NCI-H2196 (cell line): Measurements from ENCODE around the gene PIN4.
"Not testable (repeated sequence)": the region's sequence is repeated elsewhere in the genome, so short reads cannot be mapped to it uniquely, and the experiment has no call there.

Experiments
- DNase-seq: peaks from one replicate; lab custom pipeline; 2025; ENCODE audit not compliant: unreplicated experiment; lab: John Stamatoyannopoulos, UW

PIN4 gene

DNA sequence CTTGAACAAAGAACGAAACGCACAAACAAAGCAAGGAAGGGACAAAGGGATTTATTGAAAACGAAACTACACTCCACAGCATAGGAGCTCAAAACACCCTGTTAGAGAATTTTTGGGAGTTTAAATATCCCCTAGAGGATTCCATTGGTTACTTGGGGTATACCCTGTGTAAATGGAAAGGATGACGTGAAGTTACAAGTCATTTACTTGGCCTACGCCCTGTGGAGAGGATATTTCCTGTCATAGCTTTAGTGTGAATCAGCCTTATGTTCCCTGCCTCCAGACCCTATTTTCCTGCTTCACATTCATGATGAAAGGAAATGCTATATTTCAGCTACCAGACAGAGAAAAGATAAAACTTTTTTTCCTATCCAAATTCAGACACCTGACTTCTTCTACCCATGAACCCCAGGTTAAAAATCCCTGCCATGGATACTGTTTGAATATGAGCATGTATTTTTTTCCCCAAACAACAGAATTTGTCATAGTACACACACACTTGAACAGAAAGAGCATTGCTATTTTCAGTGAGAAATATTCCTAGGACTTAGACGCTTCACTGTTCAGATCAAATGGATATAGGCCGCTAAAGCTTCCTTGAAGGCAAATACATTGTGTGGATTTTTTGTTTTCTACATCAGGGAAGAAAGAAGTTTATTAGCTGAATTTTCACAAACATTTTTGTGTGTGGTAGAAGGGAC is 20.4 kb downstream of the PIN4 start:
- no peak for DNase-seq

DNA sequence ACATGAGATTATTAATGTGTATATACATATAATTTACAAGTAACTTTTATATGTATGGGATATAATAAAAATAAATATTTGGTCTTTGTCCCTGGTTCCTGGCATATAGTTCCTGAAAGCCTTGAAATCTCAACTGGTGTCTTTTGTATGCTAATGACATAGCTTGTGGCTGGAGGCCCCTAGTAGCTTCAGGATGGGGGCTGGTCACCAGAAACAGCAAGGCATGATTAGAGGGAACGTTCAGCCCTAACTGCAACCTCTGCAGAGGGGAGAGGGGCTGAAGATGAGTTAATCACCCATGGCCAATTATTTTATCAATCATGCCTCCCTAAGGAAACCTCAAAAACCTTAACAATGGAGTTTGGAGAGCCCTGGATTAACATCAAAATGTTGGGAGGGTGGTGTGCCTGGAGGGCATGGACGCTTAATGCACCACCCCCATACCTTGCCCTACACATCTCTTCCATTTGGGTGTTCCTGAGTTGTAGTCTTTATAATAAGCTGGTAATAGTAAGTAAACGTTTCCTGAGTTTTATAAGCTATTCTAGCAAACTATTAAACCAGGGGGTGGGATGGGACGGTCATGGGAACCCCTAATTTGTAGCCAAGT is 21.3 kb downstream of the PIN4 start:
- no peak for DNase-seq

DNA sequence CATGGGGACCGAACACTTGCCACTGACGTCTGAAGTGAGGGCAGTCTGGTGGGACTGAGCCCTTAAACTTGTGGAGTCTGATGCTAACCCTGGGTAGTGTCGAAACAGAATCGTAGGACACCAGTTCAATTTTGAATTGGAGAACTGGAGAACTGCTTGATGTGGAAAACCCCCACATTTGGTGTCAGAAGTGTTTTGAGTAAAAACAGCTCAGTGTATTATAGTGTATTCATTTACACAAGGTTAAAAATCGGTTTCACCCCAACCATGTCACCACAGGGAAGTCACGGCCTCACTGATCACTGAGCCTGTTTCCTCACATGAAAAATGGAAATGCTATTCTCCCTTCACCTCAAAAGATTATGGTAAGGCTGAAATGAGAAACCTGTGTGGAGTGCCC is 21.9 kb downstream of the PIN4 start:
- DNase-seq, result no peak

DNA sequence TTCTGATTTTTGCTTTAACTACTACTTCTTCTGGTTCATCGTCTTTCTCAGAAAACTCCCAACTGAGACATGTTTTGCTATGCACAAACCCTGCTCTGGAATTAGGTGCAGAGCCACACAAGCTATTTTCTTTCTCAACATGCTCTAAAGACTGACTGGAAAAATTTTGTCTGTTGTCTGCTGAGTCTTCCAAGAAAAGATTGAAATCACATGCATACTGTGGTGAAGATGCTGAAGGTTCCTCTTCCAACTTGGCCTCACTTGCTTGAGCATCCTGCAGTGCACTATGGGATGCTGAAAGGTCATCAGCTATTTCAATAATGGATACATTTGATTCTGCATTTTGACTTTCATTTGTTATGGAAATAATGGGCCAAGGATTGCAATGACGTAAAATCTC is 24.1 kb downstream of the PIN4 start:
- no peak for DNase-seq

DNA sequence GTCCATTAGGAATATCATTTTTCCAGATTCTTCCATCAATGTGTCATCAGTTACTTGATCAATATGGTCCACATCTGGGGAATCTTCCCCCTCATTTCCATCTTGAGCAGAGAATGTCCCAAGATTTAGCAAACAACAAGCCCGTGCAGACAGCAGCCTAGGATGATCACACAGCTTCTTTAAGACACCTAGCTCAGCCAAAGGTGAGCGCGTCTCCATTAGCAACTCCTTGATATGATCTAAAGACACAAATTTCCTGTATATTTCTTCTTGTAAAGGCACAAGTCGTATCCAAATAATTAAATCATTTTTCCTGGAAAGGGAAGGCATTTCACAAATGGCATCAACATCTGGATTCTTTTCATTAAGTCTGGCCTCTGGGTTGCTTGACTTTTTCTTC is 25.8 kb downstream of the PIN4 start:
- DNase-seq, result no peak

DNA sequence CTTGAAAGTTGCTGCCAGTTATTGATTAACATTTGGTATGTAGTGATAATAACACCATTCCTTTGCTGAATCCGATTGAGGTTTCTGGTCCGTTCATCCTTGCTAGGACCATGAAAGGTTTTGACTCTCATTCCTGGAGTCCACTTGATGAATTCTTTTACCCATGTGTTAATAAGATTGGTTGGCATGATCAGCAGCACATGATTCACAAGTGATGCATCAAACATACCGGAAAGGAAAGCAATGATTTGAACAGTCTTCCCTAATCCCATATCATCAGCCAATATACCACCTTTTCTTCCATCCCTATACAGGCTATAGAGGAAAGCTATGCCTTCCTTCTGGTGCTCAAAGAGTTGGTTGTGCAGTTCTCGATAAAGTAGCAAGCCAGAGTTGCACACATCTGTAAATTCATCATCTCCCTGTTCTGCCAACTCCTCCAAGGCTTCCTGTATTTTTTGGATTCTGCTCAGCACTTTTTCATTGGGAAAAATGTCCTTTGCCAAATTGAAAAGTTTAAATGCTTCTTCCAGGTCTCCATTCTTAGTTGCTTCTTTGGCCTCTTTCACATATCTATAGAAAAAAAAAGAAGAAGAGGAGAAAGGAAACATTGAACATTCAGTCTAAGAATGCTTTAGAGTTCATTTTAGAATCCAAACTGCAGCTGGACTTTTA is 26.7 kb downstream of the PIN4 start:
- no peak for DNase-seq

DNA sequence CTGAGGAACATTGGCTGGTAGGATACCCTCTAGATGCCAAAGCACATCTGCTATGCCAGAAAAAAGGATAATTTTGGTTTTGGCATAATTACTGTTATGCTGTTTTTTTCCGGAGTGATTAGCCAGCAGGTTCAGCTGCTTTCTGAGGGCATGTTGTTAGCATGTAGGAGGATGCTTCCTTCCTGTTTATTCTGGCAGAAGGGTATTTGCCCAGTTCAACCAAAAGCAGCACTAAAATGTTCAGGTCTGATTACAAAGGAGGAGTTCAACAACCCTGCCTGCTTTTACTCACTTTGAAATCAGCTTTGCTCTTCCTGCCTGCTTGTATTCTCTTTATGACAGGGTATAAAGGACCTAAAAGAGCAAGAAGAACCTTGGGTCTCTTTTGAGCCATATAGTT is 35.4 kb downstream of the PIN4 start:
- no peak for DNase-seq

DNA sequence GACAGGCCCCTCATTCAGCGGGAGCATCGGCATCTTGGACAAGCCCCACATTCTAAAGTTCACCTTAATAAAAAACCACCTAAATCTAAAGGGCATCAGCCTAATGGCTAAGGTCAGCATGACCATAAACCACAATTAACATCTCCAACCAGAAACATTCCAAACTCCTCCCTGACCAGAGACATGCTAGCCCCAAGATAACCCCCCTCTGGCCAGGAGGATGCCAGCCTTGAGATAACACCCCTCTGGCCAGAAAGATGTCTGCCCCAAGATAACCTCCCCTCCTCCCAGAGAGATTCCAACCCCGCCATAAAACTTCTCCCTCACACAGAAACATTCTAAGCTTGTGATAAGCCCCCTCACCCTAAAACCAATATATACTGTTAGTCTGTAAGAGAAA is 38.8 kb downstream of the PIN4 start:
- not testable (repeated sequence) for DNase-seq

DNA sequence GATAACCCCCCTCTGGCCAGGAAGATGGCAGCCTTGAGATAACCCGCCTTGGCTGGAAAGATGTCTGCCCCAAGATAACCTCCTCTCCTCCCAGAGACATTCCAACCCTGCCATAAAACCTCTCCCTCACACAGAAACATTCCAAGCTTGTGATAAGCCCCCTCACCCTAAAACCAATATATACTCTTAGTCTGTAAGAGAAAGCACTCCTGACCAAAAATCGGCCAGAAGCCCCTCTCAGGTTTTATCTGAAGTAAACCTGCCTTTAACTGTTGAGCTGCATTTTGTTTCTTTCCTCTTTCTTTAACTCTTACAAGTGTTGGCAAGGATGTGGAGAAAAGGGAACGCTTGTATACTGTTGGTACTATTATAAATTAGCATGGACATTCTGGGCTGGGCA is 48.7 kb downstream of the PIN4 start:
- DNase-seq, result no peak

DNA sequence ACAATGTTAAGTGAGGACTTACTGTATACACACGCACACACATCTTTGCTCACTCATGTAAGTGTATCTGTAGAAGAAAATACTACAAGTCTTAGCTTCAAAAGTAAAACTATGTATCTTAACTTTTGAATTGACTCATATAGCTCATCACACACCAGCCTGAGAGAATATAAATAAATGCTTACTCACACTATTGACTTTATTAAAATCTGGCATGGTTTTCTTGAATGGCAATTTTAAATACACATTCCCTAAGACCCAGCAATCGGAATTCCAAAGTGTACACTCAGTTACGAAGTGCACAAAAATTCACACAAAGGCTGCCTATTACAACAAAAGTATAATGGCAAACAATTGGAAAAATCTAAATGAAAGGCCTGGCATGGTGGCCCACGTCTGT is 55.3 kb downstream of the PIN4 start:
- no peak for DNase-seq

DNA sequence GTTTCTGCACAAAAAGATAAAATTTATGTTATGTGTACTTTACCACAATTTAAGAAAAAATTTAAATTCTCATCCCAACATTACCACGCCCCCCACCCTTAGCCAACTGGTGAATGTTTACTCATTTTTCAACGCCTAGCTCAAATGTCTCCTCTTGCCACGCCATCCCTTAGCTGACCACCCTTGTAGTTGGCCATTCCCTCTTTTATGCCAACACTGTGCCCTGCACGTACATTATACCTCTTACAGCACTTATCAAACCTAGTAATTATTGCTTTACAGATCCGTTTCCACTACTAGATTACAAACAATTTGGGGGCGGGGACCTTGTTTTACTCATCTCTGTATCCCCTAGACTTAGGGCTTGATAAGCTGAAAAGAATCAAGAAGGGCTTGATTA is 56.6 kb downstream of the PIN4 start:
- no peak for DNase-seq

DNA sequence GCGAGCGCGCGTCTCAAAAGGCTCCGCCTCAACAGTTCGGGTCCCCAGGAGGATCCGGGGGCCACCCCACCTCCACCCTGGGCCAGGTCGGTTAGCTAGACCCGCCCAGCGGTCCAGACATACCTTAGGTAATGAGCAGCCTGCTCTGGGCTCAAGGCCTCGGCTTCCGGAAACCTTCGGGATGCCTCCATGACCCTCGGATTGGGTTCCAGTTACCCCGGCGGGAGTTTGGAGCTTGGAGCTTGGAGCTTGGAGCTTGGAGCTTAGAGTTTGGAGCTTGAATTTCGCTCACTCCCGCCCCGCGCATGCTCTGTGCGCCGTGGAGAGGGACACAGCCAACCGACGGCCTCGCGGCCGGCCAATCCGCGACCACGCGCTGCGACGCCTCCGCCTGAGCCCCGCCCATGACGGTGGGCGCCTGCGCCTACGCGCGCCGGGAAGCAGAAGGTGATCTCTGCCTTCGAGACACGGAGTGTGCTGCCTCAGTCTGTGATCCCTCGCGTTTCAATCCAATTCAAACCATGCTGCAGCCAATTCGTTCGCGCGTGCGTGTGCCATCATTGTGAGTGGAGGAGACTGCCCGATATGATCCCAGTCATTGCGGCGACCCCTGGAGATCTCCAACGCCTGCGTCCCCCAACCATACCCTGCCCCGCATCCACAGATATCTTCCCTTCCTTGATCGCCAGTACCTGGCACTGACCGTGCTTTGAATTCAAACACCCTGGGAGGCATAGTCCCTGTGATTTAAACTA is 57.3 kb downstream of the PIN4 start, which contains the start of gene ERCC6L:
TSS of gene ERCC6L (minus strand) at position 307 of the 755 bp plus-strand sequence. CDS start at position 191, 116 bp downstream.
- peak; percentile 83 for DNase-seq

DNA sequence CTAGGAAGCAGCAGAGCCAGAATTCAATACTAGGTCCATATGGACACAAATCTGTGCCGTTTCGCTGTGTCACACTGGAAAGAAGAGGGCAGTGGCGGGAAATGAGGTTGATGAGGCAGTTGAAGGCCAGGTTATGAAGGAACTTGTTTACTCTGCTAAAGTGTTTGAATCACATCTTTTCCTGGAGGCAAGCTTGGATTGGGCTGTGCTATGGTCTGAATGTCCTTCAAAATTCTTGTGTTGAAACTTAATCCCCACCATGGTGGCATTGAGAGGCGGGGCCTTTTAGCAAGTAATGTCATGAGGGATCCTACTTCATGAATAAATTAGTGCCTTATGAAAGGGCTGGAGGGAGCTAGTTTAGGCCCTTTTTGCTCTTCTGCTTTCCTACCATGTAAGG is 59.4 kb downstream of the PIN4 start:
- DNase-seq, result no peak

DNA sequence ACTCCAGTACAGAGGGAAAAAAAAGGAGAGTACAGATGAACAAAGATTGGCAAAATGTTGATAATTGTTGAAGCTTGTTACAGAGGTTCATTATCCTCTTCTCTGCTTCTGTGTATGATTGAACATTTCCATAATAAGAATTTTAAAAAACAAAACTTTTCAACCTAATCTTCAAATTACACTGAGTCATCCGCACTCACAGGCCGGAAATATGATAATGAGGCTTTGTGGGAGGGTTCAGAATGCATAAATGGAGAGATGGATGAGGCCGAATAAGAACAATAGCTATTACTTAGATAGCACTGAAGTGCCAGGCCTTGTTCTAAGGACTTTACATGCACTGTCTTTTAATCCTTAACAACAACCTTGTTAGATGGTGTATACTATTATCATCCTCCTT is 61.9 kb downstream of the PIN4 start:
- DNase-seq, result no peak

DNA sequence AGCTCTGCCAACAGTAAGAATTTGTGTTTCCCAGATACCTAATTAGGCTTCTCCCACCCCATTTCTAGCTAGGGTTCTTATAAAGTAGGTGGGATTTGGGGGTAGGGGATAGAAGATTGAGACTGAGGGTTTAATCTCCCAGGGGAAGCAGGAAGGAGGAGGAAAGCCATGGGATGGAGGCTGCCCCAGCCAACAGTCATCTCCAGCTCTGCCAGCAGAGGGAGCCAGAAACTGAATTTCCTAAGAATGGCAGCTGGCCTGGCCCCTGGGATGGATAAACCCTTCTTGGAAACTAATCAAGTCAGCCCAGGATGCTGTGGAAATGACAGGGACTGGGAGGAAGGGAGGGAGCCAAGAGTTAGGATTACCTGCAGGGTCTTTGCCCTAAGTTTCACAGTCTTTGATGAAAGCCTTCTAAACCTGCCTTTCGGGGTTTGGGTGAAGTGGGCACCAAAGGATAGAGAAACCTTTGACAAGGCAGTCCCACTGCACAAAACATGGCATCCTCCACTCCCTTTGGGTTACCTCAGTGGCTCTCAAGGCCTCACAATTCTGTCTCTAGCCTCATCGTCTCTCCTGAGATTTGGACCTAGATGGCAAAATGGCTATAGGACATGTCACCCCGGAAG is 64.0 kb downstream of the PIN4 start:
- DNase-seq, result peak; percentile 48

DNA sequence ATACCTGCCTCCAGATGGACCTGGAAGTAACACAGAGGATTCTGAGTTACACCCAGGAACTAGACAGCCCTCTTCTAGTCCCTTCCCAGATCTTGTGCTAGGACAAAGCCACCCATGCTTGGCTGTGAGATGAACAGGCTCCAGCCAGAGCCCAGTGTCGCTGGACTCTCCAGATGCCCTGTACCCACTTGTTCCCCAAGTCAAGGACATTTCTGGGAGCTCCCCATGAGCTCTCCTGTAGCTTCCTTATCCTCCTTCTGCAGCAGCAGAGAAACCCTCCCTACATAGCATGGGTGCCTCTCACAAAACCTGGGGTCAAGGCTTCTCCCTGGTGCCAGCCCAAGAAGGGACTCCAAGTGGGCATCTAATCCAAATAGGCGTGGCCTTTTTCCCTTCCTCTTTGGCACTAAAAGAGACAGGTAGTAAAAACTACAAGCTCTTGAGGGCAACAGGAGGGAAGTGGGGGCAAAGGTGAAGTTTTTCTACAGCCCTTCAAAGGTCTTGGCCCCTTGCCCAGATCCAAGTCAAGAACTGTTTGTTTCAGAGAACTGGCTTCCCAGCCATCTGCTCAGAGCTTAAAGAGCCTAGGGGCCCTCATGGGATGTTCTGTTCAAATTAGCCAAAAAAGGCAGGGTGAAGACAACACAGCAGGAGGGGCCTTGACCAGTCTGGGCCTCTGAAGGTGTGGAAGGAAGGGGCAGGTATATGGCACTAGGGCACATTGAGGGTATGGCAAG is 65.8 kb downstream of the PIN4 start:
- DNase-seq, result peak; percentile 69
